Epithelial cell of prostate (primary cell): ENCODE results near the gene ZNF615.
"Not testable (repeated sequence)": the region's sequence is repeated elsewhere in the genome, so short reads cannot be mapped to it uniquely, and the experiment has no call there.

ENCODE experiments used
- DNase-seq: peaks from one replicate; pipeline ENCODE4 v3.0.0-alpha.2; 2011; ENCODE audit warnings: low read depth, low spot score
- H3K27ac ChIP-seq: fragments of 450-650 bp; 2 replicates; pipeline ENCODE4 v1.5.1; 2017; ENCODE audit warnings: mild to moderate bottlenecking

The ZNF615 gene

GRCh38 chr19:51983361-51983760, 24.6 kb downstream of the ZNF615 start:
- no peak for DNase-seq
- H3K27ac ChIP-seq: no peak overlapping the region

GRCh38 chr19:51980926-51981325, 27.1 kb downstream of the ZNF615 start:
- peak overlapping the region; percentile 38 for H3K27ac ChIP-seq
- DNase-seq: not testable (repeated sequence)

GRCh38 chr19:51980116-51980736, 27.8 kb downstream of the ZNF615 start:
- H3K27ac ChIP-seq: peak overlapping the region; percentile 38
- no peak for DNase-seq

GRCh38 chr19:51978882-51979281, 29.1 kb downstream of the ZNF615 start:
- H3K27ac ChIP-seq: no peak overlapping the region
- DNase-seq: no peak

GRCh38 chr19:51977346-51977745, 30.7 kb downstream of the ZNF615 start:
- H3K27ac ChIP-seq: no peak overlapping the region
- DNase-seq: no peak

- DNase-seq: no peak
- no peak overlapping the region for H3K27ac ChIP-seq
These were observed 31.2 kb downstream of the ZNF615 start for GRCh38 chr19:51976852-51977251.

- DNase-seq: not testable (repeated sequence)
These were observed 32.2 kb downstream of the ZNF615 start for GRCh38 chr19:51975787-51976186.

GRCh38 chr19:51971624-51972023, 36.4 kb downstream of the ZNF615 start:
- DNase-seq: no peak
- no peak overlapping the region for H3K27ac ChIP-seq

More at GRCh38 chr19:51975787-51976186, 32.2 kb downstream of the ZNF615 start:
- H3K27ac ChIP-seq: not testable (repeated sequence)

GRCh38 chr19:51970718-51971117, 37.3 kb downstream of the ZNF615 start:
- no peak for DNase-seq
- no peak overlapping the region for H3K27ac ChIP-seq

- no peak for DNase-seq
- no peak overlapping the region for H3K27ac ChIP-seq
These were observed 42.4 kb downstream of the ZNF615 start for GRCh38 chr19:51965583-51965982.

GRCh38 chr19:51960621-51961233, 47.3 kb downstream of the ZNF615 start:
- not testable (repeated sequence) for DNase-seq, H3K27ac ChIP-seq

- DNase-seq: no peak
These were observed 48.2 kb downstream of the ZNF615 start for GRCh38 chr19:51959791-51960190.

GRCh38 chr19:51957846-51958245, 50.2 kb downstream of the ZNF615 start:
- H3K27ac ChIP-seq: peak overlapping the region; percentile 8
- peak; percentile 34 for DNase-seq

More at GRCh38 chr19:51959791-51960190, 48.2 kb downstream of the ZNF615 start:
- H3K27ac ChIP-seq: no peak overlapping the region

- DNase-seq: no peak
These were observed 59.0 kb downstream of the ZNF615 start for GRCh38 chr19:51948975-51949374.

GRCh38 chr19:51946602-51947001, 61.4 kb downstream of the ZNF615 start:
- no peak for DNase-seq
- H3K27ac ChIP-seq: no peak overlapping the region

More at GRCh38 chr19:51948975-51949374, 59.0 kb downstream of the ZNF615 start:
- H3K27ac ChIP-seq: no peak overlapping the region

- DNase-seq: no peak
These were observed 63.0 kb downstream of the ZNF615 start for GRCh38 chr19:51944798-51945552.

More at GRCh38 chr19:51944798-51945552, 63.0 kb downstream of the ZNF615 start:
- H3K27ac ChIP-seq: no peak overlapping the region
